Vagina (tissue), 1 donor: ENCODE data around the gene TRUB1. TPM values are rescaled to one million over a fixed set of nuclear protein-coding genes. Genes with fewer than 3 reads are reported as not detected.

Source experiments
- small RNA-seq: library from RNA; depleted of rRNA; stranded (forward); fragments of <200 nt; gene quantifications from one replicate; pipeline ENCODE3, GENCODE V24; 2016
- total RNA-seq: library from RNA; depleted of rRNA; stranded (reverse); fragments of >200 nt; gene quantifications from one replicate; pipeline ENCODE4 v1.2.3, GENCODE V29; 2016

The TRUB1 gene
- total RNA-seq, 1 donor from 2014 or later: 30.2 TPM

Small RNAs within 50 kb of the gene (small RNA-seq; reads per million reads assigned to genes)
- not detected for gene RNU6-1121P

Other genes starting within 250 kb of the TRUB1 start
- 36.1 TPM for gene FHIP2A, start 116.4 kb upstream of the TRUB1 start, total RNA-seq
- gene ATRNL1, start 155.2 kb downstream of the TRUB1 start, total RNA-seq: 15.5 TPM